ES-I3 (cell line): ENCODE measurements around the gene A1BG.
"Not testable (repeated sequence)": the region's sequence is repeated elsewhere in the genome, so short reads cannot be mapped to it uniquely, and the experiment has no call there.

Source experiments
- H3K36me3 ChIP-seq: 2 replicates; pipeline ENCODE4 v1.6.1; 2013; ENCODE audit warnings: mild to moderate bottlenecking, low read length, control low read depth, moderate library complexity; ENCODE audit not compliant: insufficient read depth
- H3K4me1 ChIP-seq: 2 replicates; pipeline ENCODE4 v1.6.1; 2013; ENCODE audit warnings: mild to moderate bottlenecking, control low read depth, low read length; ENCODE audit not compliant: insufficient read depth
- H3K9ac ChIP-seq: 2 replicates; pipeline ENCODE4 v1.6.1; 2013; ENCODE audit warnings: low read depth, mild to moderate bottlenecking, low read length, moderate library complexity
- H3K9me3 ChIP-seq: 2 replicates; pipeline ENCODE4 v1.6.1; 2013; ENCODE audit warnings: mild to moderate bottlenecking, low read length, moderate library complexity; ENCODE audit not compliant: control insufficient read depth, insufficient read depth

A1BG gene

DNA sequence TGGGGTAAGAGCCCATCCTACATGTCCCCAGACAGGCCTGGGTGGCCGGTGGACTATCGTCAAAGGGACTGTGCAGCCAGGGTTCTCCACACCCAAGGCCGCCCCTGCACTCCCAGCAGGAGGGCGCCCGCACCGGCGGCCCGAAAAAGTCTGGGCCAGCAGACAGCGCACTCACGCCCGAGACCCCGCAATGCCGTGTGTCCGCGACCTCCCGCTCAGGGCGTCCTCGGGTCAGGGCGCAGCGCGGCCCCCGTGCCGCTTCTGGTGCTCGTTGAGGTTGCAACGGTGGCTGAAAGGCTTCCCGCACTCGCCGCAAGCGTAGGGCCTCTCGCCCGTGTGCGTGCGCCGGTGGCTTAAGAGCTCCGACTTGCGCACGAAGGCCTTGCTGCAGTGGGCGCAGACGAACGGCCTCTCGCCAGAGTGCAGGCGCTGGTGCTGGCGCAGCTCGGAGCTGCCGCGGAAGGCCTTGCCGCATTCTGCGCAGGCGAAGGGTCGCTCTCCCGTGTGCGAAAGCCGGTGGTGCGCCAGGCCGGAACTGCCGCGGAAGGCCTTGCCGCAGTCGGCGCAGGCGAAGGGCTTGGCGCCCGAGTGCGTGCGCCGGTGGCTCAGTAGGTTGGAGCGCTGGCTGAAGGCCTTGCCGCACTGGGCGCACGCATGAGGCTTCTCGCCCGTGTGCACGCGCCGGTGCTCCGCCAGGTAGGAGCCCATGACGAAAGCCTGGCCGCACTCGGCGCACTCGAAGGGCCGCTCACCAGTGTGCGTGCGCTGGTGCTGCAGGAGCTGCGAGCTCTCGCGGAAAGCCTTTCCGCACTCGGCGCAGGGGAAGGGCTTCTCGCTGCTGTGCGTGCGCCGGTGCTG, 2.8 kb upstream of the A1BG start:
- H3K9ac ChIP-seq = no peak overlapping the region
- no peaks in the 10 kb centered on the region; the same call in 1 of the 2 replicates for H3K4me1 ChIP-seq
- no peaks in the 10 kb centered on the region for H3K9me3 ChIP-seq
- H3K36me3 ChIP-seq = no peaks in the 10 kb centered on the region

- Histone ChIP-seq H3K9me3 (no peaks in the 10 kb centered on the region), H3K4me1 (no peaks in the 10 kb centered on the region; the same call in 1 of the 2 replicates), H3K36me3 (no peaks in the 10 kb centered on the region), H3K9ac (no peak overlapping the region)
These were observed 2.0 kb upstream of the A1BG start for GRCh38 chr19:58355215-58355796.

GRCh38 chr19:58354478-58355030, 1.3 kb upstream of the A1BG start:
- Histone ChIP-seq H3K9ac (no peak overlapping the region), H3K36me3 (no peaks in the 10 kb centered on the region), H3K9me3 (no peaks in the 10 kb centered on the region), H3K4me1 (no peaks in the 10 kb centered on the region; the same call in 1 of the 2 replicates)

GRCh38 chr19:58353717-58354477, 605 bp upstream of the A1BG start:
- Histone ChIP-seq H3K4me1 (no peaks in the 10 kb centered on the region; the same call in 1 of the 2 replicates), H3K9ac (no peak overlapping the region)

GRCh38 chr19:58351990-58352755, 1.1 kb downstream of the A1BG start:
- Histone ChIP-seq H3K9ac (no peak overlapping the region), H3K9me3 (no peaks in the 10 kb centered on the region), H3K36me3 (no peaks in the 10 kb centered on the region), H3K4me1 (no peaks in the 10 kb centered on the region)

More at GRCh38 chr19:58353717-58354477, 605 bp upstream of the A1BG start:
- Histone ChIP-seq H3K36me3 (no peaks in the 10 kb centered on the region), H3K9me3 (no peaks in the 10 kb centered on the region)

DNA sequence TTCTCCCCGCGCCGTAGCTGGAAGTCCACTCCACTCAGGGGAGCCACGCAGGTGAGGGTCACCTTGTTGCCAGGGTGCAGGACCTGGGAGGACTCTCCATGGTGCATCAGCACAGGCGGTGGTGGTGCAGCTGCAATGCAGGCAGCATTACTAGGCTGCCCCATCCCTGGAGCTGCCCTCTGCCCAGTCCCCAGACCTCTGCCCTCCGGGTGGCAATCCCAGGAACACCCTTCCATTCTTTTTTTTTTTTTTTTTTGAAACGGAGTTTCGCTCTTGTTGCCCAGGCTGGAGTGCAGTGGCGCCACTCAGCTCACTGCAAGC, 1.8 kb downstream of the A1BG start:
- no peak overlapping the region for H3K9ac ChIP-seq
- H3K4me1 ChIP-seq = no peaks in the 10 kb centered on the region
- H3K36me3 ChIP-seq = no peaks in the 10 kb centered on the region
- H3K9me3 ChIP-seq = no peaks in the 10 kb centered on the region

- H3K4me1 ChIP-seq = no peaks in the 10 kb centered on the region
- no peak overlapping the region for H3K9ac ChIP-seq
- no peaks in the 10 kb centered on the region for H3K36me3 ChIP-seq
- no peaks in the 10 kb centered on the region for H3K9me3 ChIP-seq
These were observed 2.3 kb downstream of the A1BG start for GRCh38 chr19:58350871-58351557.

DNA sequence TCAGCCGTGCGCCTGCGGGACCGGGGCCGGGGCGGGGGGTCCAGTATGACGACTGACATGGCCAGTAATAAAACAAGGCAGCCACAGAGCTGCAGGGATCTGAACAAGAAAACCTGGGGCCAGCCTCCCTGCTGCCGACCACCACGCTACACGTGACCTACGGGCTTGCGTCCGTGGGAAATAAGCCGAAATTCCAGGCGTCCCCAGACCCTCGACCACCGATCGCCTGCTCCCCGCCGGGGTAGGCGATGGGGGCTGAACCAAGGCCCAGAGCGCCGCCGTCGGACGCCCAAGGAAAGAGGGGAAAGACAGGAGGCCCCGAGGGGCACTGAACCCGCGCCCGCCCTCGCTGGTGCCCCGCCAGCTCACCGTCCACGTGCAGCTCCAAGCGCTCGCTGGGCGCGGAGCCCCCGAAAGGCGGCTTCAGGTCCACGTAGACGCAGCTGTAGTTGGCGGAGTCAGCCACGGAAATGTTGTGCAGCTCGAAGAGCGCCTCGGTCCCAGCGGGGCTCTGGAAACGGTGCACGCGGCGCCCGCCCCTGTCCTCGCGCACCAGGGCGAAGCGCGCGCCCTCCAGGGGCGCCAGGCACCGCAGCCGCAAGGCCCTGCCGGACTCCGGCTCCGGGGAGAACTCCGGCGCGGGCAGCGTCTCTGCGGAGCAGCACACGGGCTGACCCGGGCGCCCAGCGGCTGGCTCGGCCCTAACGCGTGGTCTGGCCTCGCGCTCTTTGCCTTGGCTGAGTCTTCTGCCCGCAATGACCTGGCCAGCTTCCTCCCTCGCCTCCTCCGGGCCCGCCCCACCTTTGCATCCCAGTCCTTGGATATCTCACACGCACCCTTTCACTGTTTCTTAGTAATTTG, 3.1 kb downstream of the A1BG start:
- Histone ChIP-seq H3K9ac (no peak overlapping the region), H3K36me3 (0 out of 2 replicates have a peak, but pooled peaks cover 3% of the 10 kb centered on the region), H3K4me1 (no peaks in the 10 kb centered on the region), H3K9me3 (no peaks in the 10 kb centered on the region)

- Histone ChIP-seq H3K9ac (no peak overlapping the region), H3K9me3 (no peaks in the 10 kb centered on the region), H3K36me3 (0 out of 2 replicates have a peak, but pooled peaks cover 3% of the 10 kb centered on the region), H3K4me1 (no peaks in the 10 kb centered on the region)
These were observed 3.7 kb downstream of the A1BG start for GRCh38 chr19:58349590-58349989.

DNA sequence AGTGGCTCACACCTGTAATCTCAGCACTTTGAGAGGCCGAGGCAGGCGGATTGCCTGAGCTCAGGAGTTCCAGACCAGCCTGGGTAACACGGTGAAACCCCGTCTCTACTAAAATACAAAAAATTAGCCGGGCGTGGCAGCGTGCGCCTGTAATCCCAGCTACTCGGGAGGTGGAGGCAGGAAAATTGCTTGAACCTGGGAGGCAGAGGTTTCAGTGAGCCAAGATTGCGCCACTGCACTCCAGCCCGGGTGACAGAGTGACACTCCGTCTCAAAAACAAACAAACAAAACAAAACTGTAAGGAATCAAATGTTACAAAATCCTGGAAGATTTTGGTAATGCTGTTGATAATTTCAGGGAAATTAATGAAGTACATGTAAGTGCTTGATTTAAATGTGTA, 5.2 kb downstream of the A1BG start:
- not testable (repeated sequence) for H3K4me1 ChIP-seq, H3K9me3 ChIP-seq, H3K36me3 ChIP-seq
- peak overlapping the region; percentile 99 for H3K9ac ChIP-seq

- no peaks in the 10 kb centered on the region for H3K9me3 ChIP-seq
- H3K9ac ChIP-seq = peak overlapping the region; percentile 99
- H3K36me3 ChIP-seq = 0 out of 2 replicates have a peak, but pooled peaks cover 3% of the 10 kb centered on the region
- H3K4me1 ChIP-seq = no peaks in the 10 kb centered on the region
These were observed 6.0 kb downstream of the A1BG start for GRCh38 chr19:58346961-58347929.

GRCh38 chr19:58345558-58345957, 7.7 kb downstream of the A1BG start:
- Histone ChIP-seq H3K36me3 (0 out of 2 replicates have a peak, but pooled peaks cover 3% of the 10 kb centered on the region), H3K9me3 (no peaks in the 10 kb centered on the region), H3K4me1 (no peaks in the 10 kb centered on the region), H3K9ac (no peak overlapping the region)
